K562 (cell line): Measurements from ENCODE around the gene OR8D2. TPM values are rescaled to one million over a fixed set of nuclear protein-coding genes. Genes with fewer than 3 reads are reported as not detected.

Source experiments
- GATA2 ChIP-seq: sonication (generic); formaldehyde crosslinking; IDR thresholded peaks from 2 replicates; pipeline ENCODE4 v1.4.0; 2020; ENCODE audit warnings: mild to moderate bottlenecking, missing genetic modification reagents
- LEF1 ChIP-seq: fragments of 450-650 bp; IDR thresholded peaks from 2 replicates; pipeline ENCODE4 v1.6.1; 2016; ENCODE audit warnings: mild to moderate bottlenecking
- MAFK ChIP-seq: IDR thresholded peaks from 2 replicates; pipeline ENCODE4 v1.6.1; 2011; ENCODE audit warnings: low read length, improper control_type of control experiment
- MAZ ChIP-seq, 2 experiments: fragments of 450-650 bp in 1 of 2; sonication (generic) in 1 of 2; formaldehyde crosslinking; IDR thresholded peaks in 1 of 2; conservative IDR thresholded peaks in 1 of 2; 2 replicates each; pipeline versions ENCODE4 v1.4.0 to v1.5.0; 2020; ENCODE audit warnings: mild to moderate bottlenecking in 1 of 2, missing genetic modification reagents in 1 of 2
- MTA2 ChIP-seq: fragments of 450-650 bp; IDR thresholded peaks from 2 replicates; pipeline ENCODE4 v1.6.1; 2016; ENCODE audit warnings: low read depth
- polyA plus RNA-seq, 8 experiments: library from polyadenylated mRNA; depleted of rRNA in 4 of 8; stranded (reverse) in 5 of 8; unstranded in 3 of 8; fragments of >200 nt; fragmentation: Nextera tagmentation in 2 of 8; fragmentation: Illumina TruSeq in 1 of 8; extraction: Ambion mirVana in 2 of 8; extraction: Trizol in 1 of 8; gene quantifications; 2 replicates each; pipeline versions ENCODE4 v1.2.1 to v1.2.3, GENCODE V29; 2011 to 2014; ENCODE audit warnings: inconsistent platforms in 1 of 8, missing spikeins in 1 of 8
- total RNA-seq, 7 experiments: library from RNA; depleted of rRNA in 6 of 7; stranded (reverse); fragments of >200 nt in 6 of 7; fragmentation: Illumina TruSeq in 2 of 7; extraction: Trizol in 2 of 7; gene quantifications; 2 replicates each; pipeline versions ENCODE4 v1.2.1 to v1.2.3, GENCODE V29; 2011 to 2021; ENCODE audit warnings: low replicate concordance in 1 of 7
- TF ChIP-seq, protein P1 (sequence below): fragments of 200-800 bp; sonication (Bioruptor generic); IDR thresholded peaks from 2 replicates; pipeline ENCODE4 v1.6.1; 2016; ENCODE audit warnings: missing genetic modification characterization, missing compliant biosample characterization
- TF ChIP-seq, protein P2 (sequence below): sonication (generic); formaldehyde crosslinking; IDR thresholded peaks from 2 replicates; pipeline ENCODE4 v1.8.1; 2023; ENCODE audit warnings: missing genetic modification reagents, mild to moderate bottlenecking, borderline replicate concordance
- TF ChIP-seq, protein P3 (sequence below): fragments of 450-650 bp; IDR thresholded peaks from 2 replicates; pipeline ENCODE4 v1.6.1; 2016; ENCODE audit warnings: low read depth, mild to moderate bottlenecking, moderate library complexity

The OR8D2 gene
- total and polyA plus RNA-seq, 9 of the 15 experiments (the other 6 are each of a cell fraction or from before 2014, with no cell fraction given) = 0.06 to 0.21 TPM; not detected in 7

DNA sequence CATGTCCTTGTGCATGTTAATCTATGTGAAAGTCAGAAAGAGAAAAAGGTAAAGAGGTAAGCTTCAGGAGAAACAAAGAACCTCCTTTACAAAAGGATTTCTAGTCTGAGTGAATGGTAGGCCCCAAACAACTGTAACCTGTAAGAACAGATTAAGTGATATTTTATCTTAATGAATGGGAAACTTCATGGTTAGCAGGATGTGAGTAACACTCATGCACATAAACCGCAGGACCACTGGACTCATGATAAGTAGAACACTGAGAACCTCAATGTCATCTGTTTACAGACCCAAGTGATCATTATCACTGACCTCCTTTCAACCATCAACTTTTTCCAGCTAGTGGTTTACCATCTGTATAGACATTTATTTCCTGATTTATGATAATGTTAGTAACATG, 43.9 kb downstream of the OR8D2 start (continued):
- TF ChIP-seq, protein P1, sequence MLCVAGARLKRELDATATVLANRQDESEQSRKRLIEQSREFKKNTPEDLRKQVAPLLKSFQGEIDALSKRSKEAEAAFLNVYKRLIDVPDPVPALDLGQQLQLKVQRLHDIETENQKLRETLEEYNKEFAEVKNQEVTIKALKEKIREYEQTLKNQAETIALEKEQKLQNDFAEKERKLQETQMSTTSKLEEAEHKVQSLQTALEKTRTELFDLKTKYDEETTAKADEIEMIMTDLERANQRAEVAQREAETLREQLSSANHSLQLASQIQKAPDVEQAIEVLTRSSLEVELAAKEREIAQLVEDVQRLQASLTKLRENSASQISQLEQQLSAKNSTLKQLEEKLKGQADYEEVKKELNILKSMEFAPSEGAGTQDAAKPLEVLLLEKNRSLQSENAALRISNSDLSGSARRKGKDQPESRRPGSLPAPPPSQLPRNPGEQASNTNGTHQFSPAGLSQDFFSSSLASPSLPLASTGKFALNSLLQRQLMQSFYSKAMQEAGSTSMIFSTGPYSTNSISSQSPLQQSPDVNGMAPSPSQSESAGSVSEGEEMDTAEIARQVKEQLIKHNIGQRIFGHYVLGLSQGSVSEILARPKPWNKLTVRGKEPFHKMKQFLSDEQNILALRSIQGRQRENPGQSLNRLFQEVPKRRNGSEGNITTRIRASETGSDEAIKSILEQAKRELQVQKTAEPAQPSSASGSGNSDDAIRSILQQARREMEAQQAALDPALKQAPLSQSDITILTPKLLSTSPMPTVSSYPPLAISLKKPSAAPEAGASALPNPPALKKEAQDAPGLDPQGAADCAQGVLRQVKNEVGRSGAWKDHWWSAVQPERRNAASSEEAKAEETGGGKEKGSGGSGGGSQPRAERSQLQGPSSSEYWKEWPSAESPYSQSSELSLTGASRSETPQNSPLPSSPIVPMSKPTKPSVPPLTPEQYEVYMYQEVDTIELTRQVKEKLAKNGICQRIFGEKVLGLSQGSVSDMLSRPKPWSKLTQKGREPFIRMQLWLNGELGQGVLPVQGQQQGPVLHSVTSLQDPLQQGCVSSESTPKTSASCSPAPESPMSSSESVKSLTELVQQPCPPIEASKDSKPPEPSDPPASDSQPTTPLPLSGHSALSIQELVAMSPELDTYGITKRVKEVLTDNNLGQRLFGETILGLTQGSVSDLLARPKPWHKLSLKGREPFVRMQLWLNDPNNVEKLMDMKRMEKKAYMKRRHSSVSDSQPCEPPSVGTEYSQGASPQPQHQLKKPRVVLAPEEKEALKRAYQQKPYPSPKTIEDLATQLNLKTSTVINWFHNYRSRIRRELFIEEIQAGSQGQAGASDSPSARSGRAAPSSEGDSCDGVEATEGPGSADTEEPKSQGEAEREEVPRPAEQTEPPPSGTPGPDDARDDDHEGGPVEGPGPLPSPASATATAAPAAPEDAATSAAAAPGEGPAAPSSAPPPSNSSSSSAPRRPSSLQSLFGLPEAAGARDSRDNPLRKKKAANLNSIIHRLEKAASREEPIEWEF (CRISPR knock-in tag) = no peak
- TF ChIP-seq MTA2 (peak; percentile 74), MAZ (CRISPR knock-in tag; conservative IDR thresholded peaks at IDR 0.05 in 1 of 2, IDR thresholded peaks at IDR 0.05 in 1 of 2) (no peak), GATA2 (peak; percentile 65; the same call in 1 of the 2 replicates), MAFK (peak; percentile 57), LEF1 (peak; percentile 69; the same call in 1 of the 2 replicates)
- TF ChIP-seq, protein P2, sequence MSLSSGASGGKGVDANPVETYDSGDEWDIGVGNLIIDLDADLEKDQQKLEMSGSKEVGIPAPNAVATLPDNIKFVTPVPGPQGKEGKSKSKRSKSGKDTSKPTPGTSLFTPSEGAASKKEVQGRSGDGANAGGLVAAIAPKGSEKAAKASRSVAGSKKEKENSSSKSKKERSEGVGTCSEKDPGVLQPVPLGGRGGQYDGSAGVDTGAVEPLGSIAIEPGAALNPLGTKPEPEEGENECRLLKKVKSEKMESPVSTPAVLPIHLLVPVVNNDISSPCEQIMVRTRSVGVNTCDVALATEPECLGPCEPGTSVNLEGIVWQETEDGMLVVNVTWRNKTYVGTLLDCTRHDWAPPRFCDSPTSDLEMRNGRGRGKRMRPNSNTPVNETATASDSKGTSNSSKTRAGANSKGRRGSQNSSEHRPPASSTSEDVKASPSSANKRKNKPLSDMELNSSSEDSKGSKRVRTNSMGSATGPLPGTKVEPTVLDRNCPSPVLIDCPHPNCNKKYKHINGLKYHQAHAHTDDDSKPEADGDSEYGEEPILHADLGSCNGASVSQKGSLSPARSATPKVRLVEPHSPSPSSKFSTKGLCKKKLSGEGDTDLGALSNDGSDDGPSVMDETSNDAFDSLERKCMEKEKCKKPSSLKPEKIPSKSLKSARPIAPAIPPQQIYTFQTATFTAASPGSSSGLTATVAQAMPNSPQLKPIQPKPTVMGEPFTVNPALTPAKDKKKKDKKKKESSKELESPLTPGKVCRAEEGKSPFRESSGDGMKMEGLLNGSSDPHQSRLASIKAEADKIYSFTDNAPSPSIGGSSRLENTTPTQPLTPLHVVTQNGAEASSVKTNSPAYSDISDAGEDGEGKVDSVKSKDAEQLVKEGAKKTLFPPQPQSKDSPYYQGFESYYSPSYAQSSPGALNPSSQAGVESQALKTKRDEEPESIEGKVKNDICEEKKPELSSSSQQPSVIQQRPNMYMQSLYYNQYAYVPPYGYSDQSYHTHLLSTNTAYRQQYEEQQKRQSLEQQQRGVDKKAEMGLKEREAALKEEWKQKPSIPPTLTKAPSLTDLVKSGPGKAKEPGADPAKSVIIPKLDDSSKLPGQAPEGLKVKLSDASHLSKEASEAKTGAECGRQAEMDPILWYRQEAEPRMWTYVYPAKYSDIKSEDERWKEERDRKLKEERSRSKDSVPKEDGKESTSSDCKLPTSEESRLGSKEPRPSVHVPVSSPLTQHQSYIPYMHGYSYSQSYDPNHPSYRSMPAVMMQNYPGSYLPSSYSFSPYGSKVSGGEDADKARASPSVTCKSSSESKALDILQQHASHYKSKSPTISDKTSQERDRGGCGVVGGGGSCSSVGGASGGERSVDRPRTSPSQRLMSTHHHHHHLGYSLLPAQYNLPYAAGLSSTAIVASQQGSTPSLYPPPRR (CRISPR knock-in tag) = no peak
- TF ChIP-seq, protein P3, sequence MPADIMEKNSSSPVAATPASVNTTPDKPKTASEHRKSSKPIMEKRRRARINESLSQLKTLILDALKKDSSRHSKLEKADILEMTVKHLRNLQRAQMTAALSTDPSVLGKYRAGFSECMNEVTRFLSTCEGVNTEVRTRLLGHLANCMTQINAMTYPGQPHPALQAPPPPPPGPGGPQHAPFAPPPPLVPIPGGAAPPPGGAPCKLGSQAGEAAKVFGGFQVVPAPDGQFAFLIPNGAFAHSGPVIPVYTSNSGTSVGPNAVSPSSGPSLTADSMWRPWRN = peak; percentile 91
